Stimulated activated CD4-positive, alpha-beta T cell treated with anti-CD3 and anti-CD28 coated beads, Interleukin-1b, Interleukin-23, amount 100 ng/mL, for 24 hours (primary cell): Measurements from ENCODE around the gene NHS.
"Not testable (repeated sequence)": the region's sequence is repeated elsewhere in the genome, so short reads cannot be mapped to it uniquely, and the experiment has no call there.

ENCODE experiments used
- DNase-seq, 4 experiments: peaks; one replicate each; pipeline ENCODE4 v3.0.0-alpha.2; 2020; ENCODE audit warnings: low read depth in 4 of 4, low spot score in 1 of 4

The NHS gene

DNA sequence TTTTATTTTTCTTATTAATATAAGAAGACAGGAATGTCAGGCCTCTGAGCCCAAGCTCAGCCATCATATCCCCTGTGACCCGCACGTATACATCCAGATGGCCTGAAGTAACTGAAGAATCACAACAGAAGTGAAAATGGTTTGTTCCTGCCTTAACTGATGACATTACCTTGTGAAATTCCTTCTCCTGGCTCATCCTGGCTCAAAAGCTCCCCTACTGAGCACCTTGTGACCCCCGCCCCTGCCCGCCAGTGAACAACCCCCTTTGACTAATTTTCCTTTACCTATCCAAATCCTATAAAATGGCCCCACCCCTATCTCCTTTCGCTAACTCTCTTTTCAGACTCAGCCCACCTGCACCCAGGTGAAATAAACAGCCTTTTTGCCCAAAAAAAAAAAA is 71.3 kb downstream of the NHS start:
- not testable (repeated sequence) for DNase-seq

DNA sequence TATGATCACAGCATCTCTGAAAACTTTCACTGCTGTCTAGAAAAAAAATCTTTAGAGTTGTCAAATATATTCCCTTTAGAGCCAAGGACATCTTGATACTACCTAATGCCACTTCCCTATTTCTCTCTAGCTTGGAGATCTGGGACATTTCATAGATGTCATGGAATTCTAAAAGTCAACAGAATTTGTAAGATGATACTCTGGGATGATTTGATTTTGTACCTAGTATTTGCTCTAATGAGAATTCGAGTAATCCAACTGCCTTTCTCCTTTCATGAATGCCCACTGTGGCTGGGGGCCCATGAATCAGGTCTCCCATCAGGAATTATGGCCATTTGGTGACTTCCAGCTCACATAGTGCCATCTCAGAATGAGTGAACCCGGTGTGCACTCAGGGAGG is 73.2 kb downstream of the NHS start:
- DNase-seq, result no peak

DNA sequence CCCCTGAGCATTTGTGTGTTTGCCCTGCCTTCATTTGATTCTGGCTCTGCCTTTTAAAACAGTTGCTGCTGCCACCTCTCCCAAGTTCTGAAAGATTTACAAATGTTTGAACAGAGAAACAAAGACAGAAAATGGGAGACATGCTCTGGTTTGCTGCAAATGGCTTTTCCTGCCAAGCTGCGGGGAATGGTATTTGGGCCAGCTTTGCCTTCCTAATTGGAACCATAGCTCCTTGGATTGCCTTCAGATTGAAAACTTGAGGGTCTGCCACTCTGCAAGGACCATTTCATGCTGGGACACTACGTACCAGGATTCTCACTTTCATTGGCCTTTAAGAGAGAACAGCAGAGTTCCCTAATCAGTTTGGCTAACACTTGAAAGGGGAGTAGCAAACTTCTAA is 74.9 kb downstream of the NHS start:
- no peak for DNase-seq

- DNase-seq, result no peak
Observed at GRCh38 chrX:17453788-17454187, 78.8 kb downstream of the NHS start.

- DNase-seq, result no peak
Observed at GRCh38 chrX:17456526-17456925, 81.5 kb downstream of the NHS start.

- DNase-seq, result no peak
Observed at GRCh38 chrX:17459008-17459611, 84.1 kb downstream of the NHS start.

GRCh38 chrX:17459661-17460060 is 84.7 kb downstream of the NHS start:
- DNase-seq, result no peak

- no peak for DNase-seq
Observed at GRCh38 chrX:17462881-17463280, 87.9 kb downstream of the NHS start.

DNA sequence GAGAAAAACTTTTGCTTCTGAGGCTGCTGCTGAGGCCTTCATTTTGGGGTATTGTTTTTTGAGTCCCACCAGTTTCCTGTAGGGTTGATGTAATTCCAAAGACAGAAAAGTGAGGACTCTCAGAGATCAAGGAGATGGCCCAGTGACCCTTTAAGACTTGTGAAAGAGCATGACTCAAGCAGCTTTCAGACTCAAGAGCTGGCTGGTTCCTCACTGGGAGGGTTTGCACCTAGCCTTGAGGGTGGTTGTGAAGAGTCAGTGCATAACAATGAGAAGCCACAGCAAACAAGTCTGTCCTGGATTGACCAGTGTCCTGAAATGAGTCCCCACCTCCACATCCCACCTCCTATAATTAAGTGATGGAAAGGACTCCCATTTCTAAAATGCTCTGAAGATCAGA is 89.2 kb downstream of the NHS start:
- no peak for DNase-seq

GRCh38 chrX:17465201-17465600 is 90.2 kb downstream of the NHS start:
- no peak for DNase-seq

GRCh38 chrX:17465802-17466201 is 90.8 kb downstream of the NHS start:
- no peak for DNase-seq

GRCh38 chrX:17470136-17470535 is 95.1 kb downstream of the NHS start:
- no peak for DNase-seq

GRCh38 chrX:17471121-17471520 is 96.1 kb downstream of the NHS start:
- no peak for DNase-seq

DNA sequence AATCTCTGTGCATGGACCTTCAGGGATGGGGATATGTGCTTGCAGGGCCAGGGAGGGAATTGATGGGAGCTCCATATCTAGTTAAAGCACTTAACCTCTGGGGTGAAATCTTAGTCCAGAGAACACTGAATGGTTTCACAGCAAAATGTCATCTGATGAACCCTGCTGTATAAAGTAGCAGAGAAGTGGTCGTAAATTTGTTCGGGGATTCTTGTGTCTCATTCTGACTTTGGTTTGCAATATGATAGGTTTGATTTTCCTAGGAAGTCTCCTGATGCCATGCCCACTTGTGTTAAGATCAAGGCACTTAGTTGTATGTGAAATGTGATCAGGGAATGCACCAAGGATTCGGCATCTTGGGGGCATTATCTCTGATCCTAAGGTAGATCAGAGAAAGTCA is 96.9 kb downstream of the NHS start:
- no peak for DNase-seq

GRCh38 chrX:17472424-17472823 is 97.4 kb downstream of the NHS start:
- no peak for DNase-seq

DNA sequence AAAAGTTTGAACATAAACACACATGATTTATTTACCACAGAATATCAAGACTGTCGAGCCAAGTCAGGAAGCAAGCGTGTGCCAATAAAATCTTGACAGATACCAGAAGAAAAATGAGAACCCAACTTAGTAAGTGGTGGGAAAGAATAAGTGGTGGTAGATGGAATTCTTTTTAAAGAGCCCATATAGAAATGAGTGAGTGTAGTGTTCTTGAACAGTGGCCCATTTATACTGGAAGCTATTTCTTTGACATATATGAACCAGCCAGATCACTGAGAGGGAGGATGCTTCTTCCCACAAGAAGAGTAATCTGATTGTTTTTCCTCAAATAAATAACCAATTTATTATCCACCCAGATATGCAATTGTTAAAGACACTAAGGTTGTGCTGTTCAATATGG is 98.0 kb downstream of the NHS start:
- no peak for DNase-seq

DNA sequence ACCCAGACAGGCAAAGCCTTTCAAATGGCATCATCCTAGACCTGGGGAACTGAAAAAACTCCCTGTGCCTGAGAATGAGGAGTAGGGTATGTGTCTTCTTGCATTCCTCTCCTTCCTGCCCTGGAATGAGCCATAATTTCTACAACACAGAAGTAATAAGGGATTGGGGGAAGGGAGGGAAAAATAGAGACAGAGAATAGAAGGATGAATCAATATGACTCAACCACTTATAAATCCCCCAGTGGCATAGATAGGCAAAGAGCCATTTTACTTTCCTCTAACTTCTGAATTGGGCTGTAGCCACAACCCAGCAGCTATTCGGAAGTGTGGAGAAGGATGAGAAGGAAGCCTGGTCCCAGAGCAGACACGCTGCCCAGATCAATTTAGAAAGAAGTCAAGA is 99.9 kb downstream of the NHS start:
- DNase-seq, result no peak

DNA sequence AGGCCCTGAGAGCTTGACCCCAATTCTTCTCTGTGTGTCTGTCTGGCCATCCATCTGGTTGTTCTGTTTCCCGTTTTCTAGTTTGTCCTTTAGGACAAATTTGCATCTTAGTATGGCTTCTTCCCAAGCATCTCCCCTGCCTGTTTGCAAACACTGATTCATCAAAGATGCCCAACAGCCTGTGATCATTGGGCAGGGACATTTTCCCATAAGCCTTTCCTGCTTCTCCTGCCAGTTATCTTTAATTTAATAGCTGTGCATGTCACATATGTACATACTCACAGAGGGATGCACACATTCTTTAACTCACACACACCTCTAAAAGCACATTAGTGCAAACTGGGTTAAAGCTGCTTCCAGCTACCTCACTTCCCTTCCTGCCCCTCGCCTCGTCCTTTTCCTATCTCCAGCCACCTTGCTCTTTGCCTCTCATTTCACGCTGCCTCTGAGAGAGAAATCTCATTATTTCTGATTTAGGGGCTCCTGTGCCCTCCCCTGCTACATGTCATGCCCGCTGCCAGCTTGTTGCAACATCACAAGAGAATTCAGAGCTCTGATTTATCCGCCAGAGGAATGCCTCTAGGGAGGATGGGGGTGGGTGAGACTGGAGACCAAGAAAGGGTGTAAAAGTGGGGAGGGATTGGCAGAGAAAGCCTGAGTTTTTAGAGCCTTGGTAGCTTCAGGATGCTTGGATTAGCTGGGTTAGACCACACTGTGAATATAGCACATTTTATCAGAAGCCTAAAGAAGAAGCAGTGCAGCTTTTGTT is 100.6 kb downstream of the NHS start:
- DNase-seq, result no peak

DNA sequence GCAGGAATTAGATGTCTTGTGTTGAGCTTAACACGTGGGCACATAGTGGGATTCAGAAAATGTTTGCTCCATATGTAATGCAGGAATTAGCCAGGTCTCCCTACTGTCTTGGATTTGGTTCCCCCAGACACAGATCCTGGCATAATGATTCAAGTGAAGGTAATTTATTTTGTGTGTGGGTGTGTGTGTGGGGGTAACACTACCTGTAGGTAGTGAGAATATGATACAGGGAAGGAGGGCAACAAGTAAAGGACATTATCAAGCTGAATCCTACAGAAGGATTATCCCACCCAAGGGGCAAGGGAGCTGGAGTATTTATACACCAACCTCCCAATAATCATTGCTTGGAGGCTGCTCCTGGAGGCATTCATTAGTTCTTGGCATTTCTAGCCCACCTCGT is 101.4 kb downstream of the NHS start:
- DNase-seq, result no peak

DNA sequence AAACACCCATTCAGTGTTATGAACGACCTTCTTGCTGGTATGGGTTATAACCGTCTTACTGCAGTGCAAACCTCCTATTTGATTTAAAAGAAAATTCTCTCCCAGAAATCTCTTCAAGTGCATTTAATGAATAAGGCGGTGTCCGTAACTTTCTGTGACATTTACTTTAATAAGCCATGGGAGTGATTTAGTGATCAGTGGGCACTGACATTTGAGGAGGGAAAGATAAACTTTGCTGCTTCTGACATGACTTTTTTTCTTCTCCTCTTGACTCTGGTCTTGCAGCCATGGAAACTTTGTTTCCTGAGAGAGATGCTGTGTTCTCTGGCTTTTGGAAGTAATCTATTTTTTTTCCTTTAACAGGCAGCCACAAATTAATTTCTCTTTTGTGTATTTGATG is 106.1 kb downstream of the NHS start:
- DNase-seq, result no peak

DNA sequence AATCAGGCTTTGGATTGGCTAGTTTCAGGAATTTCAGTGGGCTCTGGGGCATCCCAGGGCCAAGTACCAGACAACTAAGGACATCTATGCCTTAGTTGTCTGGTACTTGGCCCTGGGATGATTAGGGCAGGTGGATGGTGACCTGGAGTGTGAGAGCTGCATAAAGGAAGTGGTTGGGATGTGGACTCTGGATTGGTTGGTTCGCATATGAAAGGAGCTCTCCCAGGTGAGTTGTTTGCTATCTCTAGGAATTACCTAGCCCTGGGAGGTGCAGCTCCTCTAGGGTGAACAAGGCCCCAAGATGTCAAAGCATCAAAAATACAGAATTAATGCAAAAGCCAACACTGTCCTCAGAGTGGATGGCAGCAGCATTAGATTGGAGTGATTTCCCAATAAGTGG is 109.6 kb downstream of the NHS start:
- DNase-seq, result no peak

- no peak for DNase-seq
Observed at GRCh38 chrX:17485391-17485790, 110.4 kb downstream of the NHS start.

DNA sequence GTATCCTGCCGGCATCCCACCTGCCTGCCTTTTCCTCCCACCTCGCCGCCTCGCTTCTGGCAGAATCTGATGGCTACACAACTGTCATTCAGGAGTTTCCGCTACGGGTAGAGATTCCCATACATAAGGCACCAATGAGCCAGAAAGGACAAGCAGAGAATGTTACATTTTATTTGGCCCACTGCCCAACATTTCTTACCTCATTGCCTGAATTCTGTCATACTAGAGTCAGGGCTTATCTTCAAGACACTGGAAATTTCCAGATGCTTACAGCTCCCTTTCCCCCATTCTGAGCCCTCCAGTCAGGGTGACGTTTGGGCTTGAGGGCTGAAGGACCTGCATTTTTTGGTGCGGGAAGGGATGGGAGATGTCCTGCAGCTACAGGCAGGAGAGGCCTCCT is 113.0 kb downstream of the NHS start:
- DNase-seq, result no peak
